G401.6 (cell line): ENCODE data around the gene SYT6.
"Not testable (repeated sequence)": the region's sequence is repeated elsewhere in the genome, so short reads cannot be mapped to it uniquely, and the experiment has no call there.

Source experiments
- FAIRE-seq: peaks from 2 replicates; lab custom pipeline; 2012; peaks lifted over from hg19 to GRCh38; lab: Jason Lieb, UNC

The SYT6 gene

DNA sequence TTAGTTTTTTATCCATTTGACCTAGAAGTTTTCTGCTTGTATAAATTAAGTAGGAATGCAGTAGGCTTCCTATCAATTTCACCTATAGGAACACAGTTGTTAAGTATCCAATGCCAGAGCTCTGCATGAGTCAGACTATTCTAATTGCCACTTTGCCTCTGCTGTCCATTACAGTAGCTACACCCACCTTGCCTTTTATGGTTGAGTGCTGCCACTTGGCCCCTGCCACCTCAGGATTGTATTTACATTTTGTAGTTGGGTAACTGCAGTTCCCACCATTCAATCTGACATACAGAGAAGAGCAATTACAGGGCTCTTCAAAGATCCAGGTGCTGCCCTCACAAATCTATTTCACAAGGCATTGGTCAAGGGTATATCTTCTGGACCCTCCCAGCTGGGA lies 83.9 kb downstream of the SYT6 start:
- not testable (repeated sequence) for FAIRE-seq

DNA sequence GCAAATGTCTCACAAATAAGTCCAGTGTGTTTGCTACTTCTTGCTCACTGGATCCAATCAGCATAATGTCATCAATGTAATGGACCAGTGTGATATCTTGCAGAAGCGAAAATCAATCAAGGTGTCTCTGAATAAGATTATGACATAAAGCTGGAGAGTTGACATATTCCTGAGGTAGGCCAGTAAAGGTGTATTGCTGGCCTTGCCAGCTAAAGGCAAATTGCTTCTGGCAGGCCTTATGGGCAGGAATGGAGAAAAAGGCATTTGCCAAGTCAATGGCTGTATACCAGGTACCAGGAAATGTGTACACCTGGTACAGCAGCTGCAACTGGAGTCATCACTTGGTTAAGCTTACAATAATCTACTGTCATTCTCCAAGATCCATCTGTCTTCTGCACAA lies 85.0 kb downstream of the SYT6 start:
- FAIRE-seq, result not testable (repeated sequence)

GRCh38 chr1:114065671-114066070 lies 88.0 kb downstream of the SYT6 start:
- not testable (repeated sequence) for FAIRE-seq

DNA sequence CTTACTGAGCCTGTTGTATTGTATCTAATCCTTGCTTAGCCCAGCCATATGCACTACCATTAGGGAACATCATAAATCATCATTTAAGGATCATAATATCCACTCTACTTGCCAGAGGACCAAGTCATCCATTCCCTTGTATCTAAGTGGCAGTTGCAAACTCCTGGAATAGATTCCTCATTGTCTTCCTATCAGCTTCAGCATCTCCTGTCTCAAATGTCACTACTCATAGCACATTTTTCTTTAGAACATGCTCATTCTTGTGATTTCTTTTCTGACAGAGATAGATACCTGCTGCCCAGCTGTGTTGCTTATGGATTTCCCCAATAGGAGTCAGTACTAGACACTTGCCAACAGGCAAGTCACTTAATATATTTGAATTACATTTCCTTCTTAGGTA lies 90.1 kb downstream of the SYT6 start:
- no peak for FAIRE-seq

DNA sequence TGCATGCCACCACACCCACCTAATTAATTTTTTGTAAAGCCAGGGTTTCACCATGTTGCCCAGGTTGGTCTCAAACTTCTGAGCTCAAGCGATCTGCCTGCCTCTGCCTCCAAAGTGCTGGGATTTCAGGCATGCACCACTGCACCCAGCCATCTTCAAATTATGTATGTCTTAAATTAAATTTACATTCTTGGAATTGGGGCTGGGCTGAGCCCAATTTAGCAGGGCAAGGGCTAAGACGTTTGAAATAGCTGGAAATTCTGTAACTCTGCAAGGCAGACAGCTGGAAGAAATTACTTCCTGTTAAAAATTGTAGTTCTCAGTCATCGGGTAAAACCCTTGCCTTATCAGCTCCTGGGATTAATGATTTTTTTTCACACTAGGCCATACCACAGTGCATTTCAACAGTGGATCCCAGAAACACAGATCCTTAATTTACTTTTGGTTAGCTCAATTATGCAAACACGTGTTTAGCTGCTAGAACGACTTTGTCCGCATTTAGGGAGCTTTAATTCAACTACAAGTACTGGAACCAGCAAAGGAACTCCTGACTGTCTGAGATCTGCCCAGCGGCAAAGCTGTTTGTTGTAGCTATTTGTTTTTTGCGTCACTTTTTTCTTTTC lies 91.1 kb downstream of the SYT6 start:
- no peak for FAIRE-seq

DNA sequence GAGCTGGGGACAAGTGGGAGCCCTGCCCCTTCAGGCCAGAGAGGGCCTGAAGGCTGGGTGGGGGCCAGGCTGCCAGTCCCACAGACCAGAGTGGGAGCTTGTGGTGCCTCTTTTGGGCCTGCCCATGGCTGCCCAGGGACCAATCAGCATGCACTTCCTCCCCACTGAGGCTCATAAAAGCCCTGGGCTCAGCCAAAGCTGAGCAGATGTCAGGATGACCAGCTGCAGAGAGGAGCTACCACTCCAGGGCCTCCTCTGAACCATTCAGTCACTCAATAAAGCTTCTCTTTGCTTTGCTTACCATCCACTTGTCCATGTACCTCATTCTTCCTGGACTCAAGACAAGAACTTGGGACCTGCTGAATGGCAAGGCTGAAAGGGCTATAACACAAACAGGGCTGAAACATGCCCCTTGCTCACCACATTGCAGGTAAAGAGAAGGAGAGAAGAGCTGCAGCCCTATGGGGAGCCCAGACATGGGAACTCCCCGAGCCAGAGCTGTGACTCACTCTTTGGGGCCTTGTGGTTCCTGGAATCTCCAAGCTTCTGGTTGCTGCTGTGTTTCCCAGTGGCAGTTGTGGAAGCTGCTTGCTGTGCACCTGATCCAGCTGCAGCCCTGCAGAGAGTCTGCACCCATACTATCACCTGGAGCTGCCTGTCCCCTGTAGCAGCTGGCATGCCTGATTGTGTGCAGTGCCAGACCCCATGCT lies 92.4 kb downstream of the SYT6 start:
- no peak for FAIRE-seq

- FAIRE-seq, result not testable (repeated sequence)
These were observed 95.4 kb downstream of the SYT6 start for GRCh38 chr1:114058236-114058635.

- FAIRE-seq, result no peak
These were observed 99.5 kb downstream of the SYT6 start for GRCh38 chr1:114054148-114054547.

DNA sequence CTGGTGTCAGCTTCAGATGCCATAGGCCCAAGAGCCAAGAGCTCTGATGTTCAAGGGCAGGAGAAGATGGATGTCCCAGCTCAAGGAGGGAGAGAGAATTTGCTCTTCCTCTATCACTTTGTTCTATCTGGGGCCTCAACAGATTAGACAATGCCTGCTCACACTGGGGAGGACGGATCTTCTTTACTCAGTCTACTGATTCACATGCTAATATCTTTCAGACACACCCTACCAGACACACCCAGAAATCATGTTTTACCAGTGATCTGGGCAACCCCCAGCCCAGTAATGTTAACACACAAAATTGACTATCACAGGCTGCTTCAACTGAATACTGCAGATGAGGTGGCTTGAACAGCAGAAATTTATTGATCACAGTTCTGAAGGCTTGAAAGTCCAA lies 105.4 kb downstream of the SYT6 start:
- no peak for FAIRE-seq

DNA sequence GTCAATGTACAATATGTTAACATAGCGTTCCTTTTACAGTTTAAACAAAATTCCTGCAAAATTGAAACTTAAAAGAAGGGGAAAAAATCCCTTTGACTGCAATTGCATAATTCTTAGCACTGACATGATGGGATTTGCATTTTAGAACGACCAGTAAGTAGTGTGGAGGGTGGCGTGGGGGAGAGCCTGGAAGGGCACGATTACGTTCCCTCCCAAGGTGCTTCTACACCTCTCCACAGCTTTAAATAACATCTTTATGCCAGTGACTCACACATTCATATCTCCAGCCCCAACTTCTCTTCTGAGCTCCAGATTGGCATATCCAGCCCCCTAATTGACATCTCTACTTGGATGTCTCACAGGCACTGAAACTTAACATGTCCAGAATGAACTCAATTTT lies 110.1 kb downstream of the SYT6 start:
- no peak for FAIRE-seq

- FAIRE-seq, result no peak
These were observed 110.6 kb downstream of the SYT6 start for GRCh38 chr1:114043054-114043453.

GRCh38 chr1:114040273-114041015 lies 113.2 kb downstream of the SYT6 start:
- no peak for FAIRE-seq
